Kidney (tissue), 14 donors: ENCODE data around the gene ENOX1. TPM values are rescaled to one million over a fixed set of nuclear protein-coding genes. Genes with fewer than 3 reads are reported as not detected.

ENCODE experiments used
- DNase-seq, 5 donors: peaks; one replicate each; pipeline ENCODE4 v3.0.0-alpha.2; 2013 to 2020
- FAIRE-seq: peaks from 2 replicates; lab custom pipeline; 2012; peaks lifted over from hg19 to GRCh38; lab: Jason Lieb, UNC
- H3K27ac ChIP-seq, 2 donors: one replicate each; pipeline ENCODE4 v1.7.0; 2013; ENCODE audit warnings: low read depth in 2 of 2, low read length in 2 of 2, inconsistent platforms in 1 of 2
- H3K27me3 ChIP-seq: one replicate; pipeline ENCODE4 v1.7.1; 2013; ENCODE audit warnings: low read length, inconsistent platforms; ENCODE audit not compliant: control insufficient read depth, insufficient read depth
- H3K36me3 ChIP-seq, 3 donors: one replicate each; pipeline versions ENCODE4 v1.7.0 to v1.7.1; 2013; ENCODE audit warnings: low read length in 3 of 3, control low read depth in 1 of 3, inconsistent platforms in 1 of 3; ENCODE audit not compliant: insufficient read depth in 3 of 3, control insufficient read depth in 2 of 3
- H3K4me1 ChIP-seq, 3 donors: one replicate each; pipeline versions ENCODE4 v1.7.0 to v1.7.1; 2013; ENCODE audit warnings: low read length in 3 of 3, inconsistent platforms in 1 of 3, low read depth in 1 of 3; ENCODE audit not compliant: control insufficient read depth in 2 of 3, insufficient read depth in 2 of 3
- H3K4me3 ChIP-seq, 3 donors: one replicate each; pipeline versions ENCODE4 v1.7.0 to v1.8.1; 2013; ENCODE audit warnings: low read length in 3 of 3, control low read depth in 1 of 3, inconsistent platforms in 1 of 3
- H3K9ac ChIP-seq, 3 donors: one replicate each; pipeline versions ENCODE4 v1.7.0 to v1.7.1; 2013; ENCODE audit warnings: low read length in 3 of 3, control low read depth in 1 of 3, inconsistent platforms in 1 of 3
- H3K9me3 ChIP-seq, 3 donors: one replicate each; pipeline versions ENCODE4 v1.7.0 to v1.7.1; 2013; ENCODE audit warnings: low read length in 3 of 3, control low read depth in 1 of 3, inconsistent platforms in 1 of 3; ENCODE audit not compliant: control insufficient read depth in 2 of 3, insufficient read depth in 1 of 3
- CTCF ChIP-seq: IDR thresholded peaks from 3 replicates; pipeline ENCODE4 v1.5.1; 2012; ENCODE audit warnings: mild to moderate bottlenecking, moderate library complexity, borderline replicate concordance; ENCODE audit not compliant: insufficient read depth; ENCODE audit errors: extremely low read depth
- intact Hi-C: fragments of 100-400 bp; cut with DNase I; formaldehyde crosslinking; loops from one replicate; pipeline ENCODE4 v1.11.1; 2022
- polyA plus RNA-seq: library from polyadenylated mRNA; stranded (reverse); fragments of 350-450 nt; fragmentation: Illumina TruSeq; extraction: RNeasy Lipid Tissue Mini Kit (QIAGEN cat#74804); gene quantifications from one replicate; pipeline ENCODE4 v1.2.3, GENCODE V29; 2014; ENCODE audit warnings: low read depth, low replicate concordance; ENCODE audit not compliant: insufficient read depth
- total RNA-seq: library from RNA; stranded (reverse); fragmentation: NEBNext Ultra II Directional; extraction: Animal tissue kit (Norgen Biotek cat#: 25700); gene quantifications from one replicate; pipeline ENCODE4 v1.2.1, GENCODE V29; 2021
- donor health status: control.
- donor health status: control.
- donor health status: control.
- donor health status: control.
- donor health status: control.
- donor health status: DM: yes; HTN: yes; CAD: no.
- donor health status: Normal renal cell carcinoma (clear cell type).

ENOX1 gene
- total and polyA plus RNA-seq, 2 donors from 2014 or later: 4.9 to 6.8 TPM

- no peak for FAIRE-seq
Measured at GRCh38 chr13:43203781-43204180, 583.0 kb downstream of the ENOX1 start.

GRCh38 chr13:43200736-43201135 is 586.0 kb downstream of the ENOX1 start:
- intact Hi-C loops: no loop called here
- no peaks in the 10 kb centered on the region for H3K36me3 ChIP-seq
- no peak overlapping the region for H3K4me3 ChIP-seq
- DNase-seq (no peak), FAIRE-seq (no peak)
- H3K27ac ChIP-seq: no peak overlapping the region
- no peak overlapping the region for H3K9ac ChIP-seq
- H3K27me3 ChIP-seq: no peaks in the 10 kb centered on the region
- no peaks in the 10 kb centered on the region for H3K4me1 ChIP-seq
- H3K9me3 ChIP-seq: peaks cover 0 to 12% (median 0%) of the 10 kb centered on the region in 3 donors
- no peak for TF ChIP-seq CTCF

More at GRCh38 chr13:43203781-43204180, 583.0 kb downstream of the ENOX1 start:
- no peak for DNase-seq
- no peak overlapping the region for H3K4me3 ChIP-seq
- no peaks in the 10 kb centered on the region for H3K36me3 ChIP-seq
- TF ChIP-seq CTCF: no peak
- H3K9ac ChIP-seq: no peak overlapping the region
- no peak overlapping the region for H3K27ac ChIP-seq
- no peaks in the 10 kb centered on the region for H3K27me3 ChIP-seq
- H3K9me3 ChIP-seq: peaks cover 0 to 12% (median 0%) of the 10 kb centered on the region in 3 donors
- no peaks in the 10 kb centered on the region for H3K4me1 ChIP-seq
- intact Hi-C loops: no loop called here

GRCh38 chr13:43200307-43200706 is 586.5 kb downstream of the ENOX1 start:
- peaks cover 0 to 12% (median 0%) of the 10 kb centered on the region in 3 donors for H3K9me3 ChIP-seq
- no peaks in the 10 kb centered on the region for H3K27me3 ChIP-seq
- no peak overlapping the region for H3K9ac ChIP-seq
- no peaks in the 10 kb centered on the region for H3K4me1 ChIP-seq
- intact Hi-C loops: no loop called here
- FAIRE-seq (no peak), DNase-seq (no peak)
- H3K27ac ChIP-seq: no peak overlapping the region
- no peak overlapping the region for H3K4me3 ChIP-seq
- H3K36me3 ChIP-seq: no peaks in the 10 kb centered on the region
- TF ChIP-seq CTCF: no peak
